Liver (tissue), 9 donors: ENCODE results near the gene CARMIL1. TPM values are rescaled to one million over a fixed set of nuclear protein-coding genes. Genes with fewer than 3 reads are reported as not detected.

Experiments
- DNase-seq: peaks from one replicate; pipeline ENCODE4 v3.0.0-alpha.2; 2017; ENCODE audit warnings: low spot score
- H3K27ac ChIP-seq, 2 donors: one replicate each; pipeline ENCODE4 v1.7.0; 2013; ENCODE audit warnings: inconsistent platforms in 2 of 2, low read length in 2 of 2, control low read depth in 1 of 2, low read depth in 1 of 2, mild to moderate bottlenecking in 1 of 2
- H3K27me3 ChIP-seq, 4 donors: one replicate each; pipeline versions ENCODE4 v1.6.1 to v1.7.0; 2013; ENCODE audit warnings: low read length in 3 of 4, inconsistent platforms in 1 of 4, mild to moderate bottlenecking in 1 of 4, moderate library complexity in 1 of 4; ENCODE audit not compliant: control insufficient read depth in 4 of 4, insufficient read depth in 4 of 4
- H3K36me3 ChIP-seq, 4 donors: one replicate each; pipeline versions ENCODE4 v1.6.1 to v1.7.0; 2013; ENCODE audit warnings: low read length in 3 of 4, mild to moderate bottlenecking in 3 of 4, low read depth in 1 of 4, moderate library complexity in 1 of 4; ENCODE audit not compliant: control insufficient read depth in 4 of 4, insufficient read depth in 3 of 4
- H3K4me1 ChIP-seq, 4 donors: one replicate each; pipeline versions ENCODE4 v1.6.1 to v1.7.0; 2013; ENCODE audit warnings: low read length in 3 of 4, mild to moderate bottlenecking in 3 of 4, moderate library complexity in 1 of 4; ENCODE audit not compliant: control insufficient read depth in 4 of 4, insufficient read depth in 4 of 4
- H3K4me3 ChIP-seq, 3 donors: one replicate each; pipeline versions ENCODE4 v1.6.1 to v1.7.0; 2013; ENCODE audit warnings: low read length in 3 of 3, control low read depth in 1 of 3, low read depth in 1 of 3, mild to moderate bottlenecking in 1 of 3
- H3K9ac ChIP-seq, 2 donors: one replicate each; pipeline ENCODE4 v1.7.0; 2013; ENCODE audit warnings: low read length in 2 of 2, mild to moderate bottlenecking in 2 of 2, moderate library complexity in 2 of 2, control low read depth in 1 of 2, low read depth in 1 of 2
- H3K9me3 ChIP-seq, 4 donors: one replicate each; pipeline versions ENCODE4 v1.6.1 to v1.7.0; 2013; ENCODE audit warnings: low read length in 3 of 4; ENCODE audit not compliant: control insufficient read depth in 4 of 4
- EGR1 ChIP-seq, 2 donors: IDR thresholded peaks; 2 replicates each; pipeline ENCODE4 v1.6.1; 2016 to 2018; ENCODE audit warnings: antibody characterized with exemption in 2 of 2, low read depth in 2 of 2
- FOXA1 ChIP-seq: IDR thresholded peaks from 2 replicates; pipeline ENCODE4 v1.6.1; 2016; ENCODE audit warnings: antibody characterized with exemption
- FOXA2 ChIP-seq: IDR thresholded peaks from 2 replicates; pipeline ENCODE4 v1.6.1; 2016; ENCODE audit warnings: antibody characterized with exemption
- GABPA ChIP-seq, 2 donors: IDR thresholded peaks in 1 of 2; conservative IDR thresholded peaks in 1 of 2; 2 replicates each; pipeline ENCODE4 v1.6.1; 2016; ENCODE audit warnings: antibody characterized with exemption in 2 of 2, mild to moderate bottlenecking in 1 of 2, moderate library complexity in 1 of 2
- HNF4A ChIP-seq, 2 donors: conservative IDR thresholded peaks; 2 replicates each; pipeline ENCODE4 v1.6.1; 2016; ENCODE audit warnings: antibody characterized with exemption in 2 of 2, mild to moderate bottlenecking in 2 of 2
- HNF4G ChIP-seq: IDR thresholded peaks from 2 replicates; pipeline ENCODE4 v1.6.1; 2016; ENCODE audit warnings: antibody characterized with exemption
- JUND ChIP-seq, 2 donors: IDR thresholded peaks; 2 replicates each; pipeline ENCODE4 v1.6.1; 2016; ENCODE audit warnings: antibody characterized with exemption in 2 of 2
- NR2F2 ChIP-seq: IDR thresholded peaks from 2 replicates; pipeline ENCODE4 v1.6.1; 2016; ENCODE audit warnings: antibody characterized with exemption
- RAD21 ChIP-seq, 2 donors: IDR thresholded peaks; 2 replicates each; pipeline ENCODE4 v1.6.1; 2016; ENCODE audit warnings: antibody characterized with exemption in 2 of 2, mild to moderate bottlenecking in 2 of 2
- RXRA ChIP-seq, 2 donors: IDR thresholded peaks; 2 replicates each; pipeline ENCODE4 v1.6.1; 2017 to 2018; ENCODE audit warnings: antibody characterized with exemption in 2 of 2, mild to moderate bottlenecking in 1 of 2
- SP1 ChIP-seq: IDR thresholded peaks from 2 replicates; pipeline ENCODE4 v1.6.1; 2018; ENCODE audit warnings: antibody characterized with exemption, mild to moderate bottlenecking
- TAF1 ChIP-seq: conservative IDR thresholded peaks from 2 replicates; pipeline ENCODE4 v1.6.1; 2016; ENCODE audit warnings: antibody characterized with exemption, mild to moderate bottlenecking
- YY1 ChIP-seq: IDR thresholded peaks from 2 replicates; pipeline ENCODE4 v1.6.1; 2016; ENCODE audit warnings: antibody characterized with exemption, mild to moderate bottlenecking
- WGBS: extraction: QIAGEN DNeasy Blood & Tissue Kit; methylation state at CpG from one replicate; pipeline ENCODE4 v1.1.7; 2013; 5-methylcytosine and 5-hydroxymethylcytosine counted together
- polyA plus RNA-seq, 2 donors: library from polyadenylated mRNA; stranded (reverse) in 1 of 2; unstranded in 1 of 2; fragments of 200-250 nt in 1 of 2; fragments of >200 nt in 1 of 2; fragmentation: Nextera tagmentation in 1 of 2; extraction: Ambion mirVana in 1 of 2; gene quantifications; one replicate each; pipeline versions ENCODE4 v1.2.1 to v1.2.3, GENCODE V29; 2013 to 2015
- total RNA-seq, 2 donors: library from RNA; depleted of rRNA; stranded (reverse); fragments of >200 nt; gene quantifications; one replicate each; pipeline ENCODE4 v1.2.3, GENCODE V29; 2014
- TF ChIP-seq, protein P1 (sequence below): IDR thresholded peaks from 2 replicates; pipeline ENCODE4 v1.6.1; 2016; ENCODE audit warnings: antibody characterized with exemption
- TF ChIP-seq, protein P2 (sequence below): fragments of 150-350 bp; IDR thresholded peaks from 2 replicates; pipeline ENCODE4 v1.5.1; 2017; ENCODE audit warnings: improper control_type of control experiment, low read depth, low read length; ENCODE audit not compliant: missing input control
- TF ChIP-seq, protein P3 (sequence below): IDR thresholded peaks from 2 replicates; pipeline ENCODE4 v1.6.1; 2016; ENCODE audit warnings: antibody characterized with exemption, mild to moderate bottlenecking
- TF ChIP-seq, protein P4 (sequence below): IDR thresholded peaks from 2 replicates; pipeline ENCODE4 v1.6.1; 2016; ENCODE audit warnings: antibody characterized with exemption
- TF ChIP-seq, protein P5 (sequence below): IDR thresholded peaks from 2 replicates; pipeline ENCODE4 v1.6.1; 2016; ENCODE audit warnings: antibody characterized with exemption
- donor health status: healthy.
- donor health status: healthy.
- donor health status: healthy.
- donor health status: healthy.
- donor health status: healthy.

The CARMIL1 gene
- total and polyA plus RNA-seq, 4 donors = 1.4 to 9.5 (median 3.5) TPM

DNA sequence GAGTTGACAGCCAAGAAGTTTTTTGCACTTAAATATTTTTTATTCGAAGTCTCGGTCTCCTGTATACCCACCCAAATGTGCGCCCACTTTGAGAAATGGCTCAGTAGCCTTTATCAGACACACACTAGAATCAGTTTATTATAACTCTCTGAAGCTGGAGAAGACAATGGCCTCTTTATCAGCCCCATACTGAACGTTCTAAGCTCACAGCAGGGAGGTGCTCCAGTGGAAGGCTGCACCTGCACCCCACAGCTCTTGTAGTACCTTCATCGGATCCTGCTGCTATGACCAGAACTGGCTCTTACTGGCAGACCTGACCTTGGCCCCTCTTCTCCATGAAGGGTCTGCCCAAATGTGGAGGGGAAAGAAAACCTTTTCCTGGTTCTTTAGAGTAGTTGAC lies 207.8 kb downstream of the CARMIL1 start:
- H3K4me3 ChIP-seq = no peak overlapping the region
- no peaks in the 10 kb centered on the region for H3K9me3 ChIP-seq
- H3K4me1 ChIP-seq = peaks cover 0 to 6% (median 2%) of the 10 kb centered on the region in 4 donors
- H3K27me3 ChIP-seq = no peaks in the 10 kb centered on the region
- no peak overlapping the region for H3K27ac ChIP-seq
- TF ChIP-seq TAF1 (no peak), SP1 (no peak), HNF4G (no peak), NR2F2 (no peak), JUND (IDR thresholded peaks at IDR 0.05) (no peak), YY1 (no peak)
- TF ChIP-seq, protein P1, sequence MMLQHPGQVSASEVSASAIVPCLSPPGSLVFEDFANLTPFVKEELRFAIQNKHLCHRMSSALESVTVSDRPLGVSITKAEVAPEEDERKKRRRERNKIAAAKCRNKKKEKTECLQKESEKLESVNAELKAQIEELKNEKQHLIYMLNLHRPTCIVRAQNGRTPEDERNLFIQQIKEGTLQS = no peak
- TF ChIP-seq, protein P2, sequence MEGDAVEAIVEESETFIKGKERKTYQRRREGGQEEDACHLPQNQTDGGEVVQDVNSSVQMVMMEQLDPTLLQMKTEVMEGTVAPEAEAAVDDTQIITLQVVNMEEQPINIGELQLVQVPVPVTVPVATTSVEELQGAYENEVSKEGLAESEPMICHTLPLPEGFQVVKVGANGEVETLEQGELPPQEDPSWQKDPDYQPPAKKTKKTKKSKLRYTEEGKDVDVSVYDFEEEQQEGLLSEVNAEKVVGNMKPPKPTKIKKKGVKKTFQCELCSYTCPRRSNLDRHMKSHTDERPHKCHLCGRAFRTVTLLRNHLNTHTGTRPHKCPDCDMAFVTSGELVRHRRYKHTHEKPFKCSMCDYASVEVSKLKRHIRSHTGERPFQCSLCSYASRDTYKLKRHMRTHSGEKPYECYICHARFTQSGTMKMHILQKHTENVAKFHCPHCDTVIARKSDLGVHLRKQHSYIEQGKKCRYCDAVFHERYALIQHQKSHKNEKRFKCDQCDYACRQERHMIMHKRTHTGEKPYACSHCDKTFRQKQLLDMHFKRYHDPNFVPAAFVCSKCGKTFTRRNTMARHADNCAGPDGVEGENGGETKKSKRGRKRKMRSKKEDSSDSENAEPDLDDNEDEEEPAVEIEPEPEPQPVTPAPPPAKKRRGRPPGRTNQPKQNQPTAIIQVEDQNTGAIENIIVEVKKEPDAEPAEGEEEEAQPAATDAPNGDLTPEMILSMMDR = no peak
- H3K36me3 ChIP-seq = no peaks in the 10 kb centered on the region
- WGBS = 86% methylated on average over 5 of the region's 5 CpGs
- no peak overlapping the region for H3K9ac ChIP-seq
- DNase-seq = no peak

DNA sequence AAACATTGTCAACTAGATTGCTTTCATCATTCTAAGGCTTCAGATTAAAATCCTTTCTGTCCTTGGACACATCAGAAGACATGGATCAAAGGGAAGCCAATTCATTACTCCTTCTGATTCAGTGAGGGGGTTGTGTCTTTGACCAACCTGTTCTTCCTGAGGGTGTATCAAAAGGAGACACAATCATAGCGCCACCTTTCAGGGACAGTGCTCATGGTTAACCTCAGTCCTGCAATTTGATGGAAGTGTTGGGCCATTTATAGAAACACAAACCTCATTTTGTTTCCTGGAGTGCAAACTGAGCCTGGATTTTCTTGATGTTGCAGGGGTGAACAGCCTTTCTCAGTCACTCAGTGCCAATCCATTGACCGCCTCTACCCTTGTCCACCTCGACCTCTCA lies 209.0 kb downstream of the CARMIL1 start:
- WGBS = 93% methylated on average over 3 of the region's 3 CpGs
- no peak overlapping the region for H3K27ac ChIP-seq
- no peaks in the 10 kb centered on the region for H3K36me3 ChIP-seq
- H3K27me3 ChIP-seq = no peaks in the 10 kb centered on the region
- H3K4me1 ChIP-seq = peaks cover 0 to 6% (median 2%) of the 10 kb centered on the region in 4 donors
- no peak overlapping the region for H3K4me3 ChIP-seq
- TF ChIP-seq RXRA (IDR thresholded peaks at IDR 0.05) (no peak), EGR1 (IDR thresholded peaks at IDR 0.05; ENCODE audit: low read depth in 2 of 2) (no peak), TAF1 (no peak), NR2F2 (no peak), JUND (IDR thresholded peaks at IDR 0.05) (no peak), HNF4G (no peak), FOXA2 (no peak), RAD21 (IDR thresholded peaks at IDR 0.05) (no peak), SP1 (no peak), GABPA (IDR thresholded peaks at IDR 0.05 in 1 of 2, conservative IDR thresholded peaks at IDR 0.05 in 1 of 2) (no peak), HNF4A (conservative IDR thresholded peaks at IDR 0.05) (no peak), FOXA1 (no peak), YY1 (no peak)
- TF ChIP-seq, protein P3, sequence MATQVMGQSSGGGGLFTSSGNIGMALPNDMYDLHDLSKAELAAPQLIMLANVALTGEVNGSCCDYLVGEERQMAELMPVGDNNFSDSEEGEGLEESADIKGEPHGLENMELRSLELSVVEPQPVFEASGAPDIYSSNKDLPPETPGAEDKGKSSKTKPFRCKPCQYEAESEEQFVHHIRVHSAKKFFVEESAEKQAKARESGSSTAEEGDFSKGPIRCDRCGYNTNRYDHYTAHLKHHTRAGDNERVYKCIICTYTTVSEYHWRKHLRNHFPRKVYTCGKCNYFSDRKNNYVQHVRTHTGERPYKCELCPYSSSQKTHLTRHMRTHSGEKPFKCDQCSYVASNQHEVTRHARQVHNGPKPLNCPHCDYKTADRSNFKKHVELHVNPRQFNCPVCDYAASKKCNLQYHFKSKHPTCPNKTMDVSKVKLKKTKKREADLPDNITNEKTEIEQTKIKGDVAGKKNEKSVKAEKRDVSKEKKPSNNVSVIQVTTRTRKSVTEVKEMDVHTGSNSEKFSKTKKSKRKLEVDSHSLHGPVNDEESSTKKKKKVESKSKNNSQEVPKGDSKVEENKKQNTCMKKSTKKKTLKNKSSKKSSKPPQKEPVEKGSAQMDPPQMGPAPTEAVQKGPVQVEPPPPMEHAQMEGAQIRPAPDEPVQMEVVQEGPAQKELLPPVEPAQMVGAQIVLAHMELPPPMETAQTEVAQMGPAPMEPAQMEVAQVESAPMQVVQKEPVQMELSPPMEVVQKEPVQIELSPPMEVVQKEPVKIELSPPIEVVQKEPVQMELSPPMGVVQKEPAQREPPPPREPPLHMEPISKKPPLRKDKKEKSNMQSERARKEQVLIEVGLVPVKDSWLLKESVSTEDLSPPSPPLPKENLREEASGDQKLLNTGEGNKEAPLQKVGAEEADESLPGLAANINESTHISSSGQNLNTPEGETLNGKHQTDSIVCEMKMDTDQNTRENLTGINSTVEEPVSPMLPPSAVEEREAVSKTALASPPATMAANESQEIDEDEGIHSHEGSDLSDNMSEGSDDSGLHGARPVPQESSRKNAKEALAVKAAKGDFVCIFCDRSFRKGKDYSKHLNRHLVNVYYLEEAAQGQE = no peak
- TF ChIP-seq, protein P4, sequence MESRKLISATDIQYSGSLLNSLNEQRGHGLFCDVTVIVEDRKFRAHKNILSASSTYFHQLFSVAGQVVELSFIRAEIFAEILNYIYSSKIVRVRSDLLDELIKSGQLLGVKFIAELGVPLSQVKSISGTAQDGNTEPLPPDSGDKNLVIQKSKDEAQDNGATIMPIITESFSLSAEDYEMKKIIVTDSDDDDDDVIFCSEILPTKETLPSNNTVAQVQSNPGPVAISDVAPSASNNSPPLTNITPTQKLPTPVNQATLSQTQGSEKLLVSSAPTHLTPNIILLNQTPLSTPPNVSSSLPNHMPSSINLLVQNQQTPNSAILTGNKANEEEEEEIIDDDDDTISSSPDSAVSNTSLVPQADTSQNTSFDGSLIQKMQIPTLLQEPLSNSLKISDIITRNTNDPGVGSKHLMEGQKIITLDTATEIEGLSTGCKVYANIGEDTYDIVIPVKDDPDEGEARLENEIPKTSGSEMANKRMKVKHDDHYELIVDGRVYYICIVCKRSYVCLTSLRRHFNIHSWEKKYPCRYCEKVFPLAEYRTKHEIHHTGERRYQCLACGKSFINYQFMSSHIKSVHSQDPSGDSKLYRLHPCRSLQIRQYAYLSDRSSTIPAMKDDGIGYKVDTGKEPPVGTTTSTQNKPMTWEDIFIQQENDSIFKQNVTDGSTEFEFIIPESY = no peak
- TF ChIP-seq, protein P5, sequence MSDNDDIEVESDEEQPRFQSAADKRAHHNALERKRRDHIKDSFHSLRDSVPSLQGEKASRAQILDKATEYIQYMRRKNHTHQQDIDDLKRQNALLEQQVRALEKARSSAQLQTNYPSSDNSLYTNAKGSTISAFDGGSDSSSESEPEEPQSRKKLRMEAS = no peak
- TF ChIP-seq, protein P2 = no peak
- TF ChIP-seq, protein P1 = no peak
- no peaks in the 10 kb centered on the region for H3K9me3 ChIP-seq
- H3K9ac ChIP-seq = no peak overlapping the region
- DNase-seq = no peak
